K562 (cell line): ENCODE data around the gene DAAM1. TPM values are rescaled to one million over a fixed set of nuclear protein-coding genes. Genes with fewer than 3 reads are reported as not detected.

Source experiments
- POLR2B ChIP-seq: fragments of 450-650 bp; IDR thresholded peaks from 2 replicates; pipeline ENCODE4 v1.6.1; 2018; ENCODE audit warnings: low read depth; ENCODE audit not compliant: partially characterized antibody
- RBM39 ChIP-seq: fragments of 200-400 bp; formaldehyde crosslinking; optimal IDR thresholded peaks from 2 replicates; pipeline ENCODE3; 2018; ENCODE audit warnings: low read depth, low read length
- RFX5 ChIP-seq: IDR thresholded peaks from 2 replicates; pipeline ENCODE4 v1.6.1; 2011; ENCODE audit warnings: low read depth, mild to moderate bottlenecking, improper control_type of control experiment, low read length
- SUPT5H ChIP-seq: fragments of 450-650 bp; IDR thresholded peaks from 2 replicates; pipeline ENCODE4 v1.6.1; 2016
- ZFP30 ChIP-seq: fragments of 250-450 bp; sonication (Bioruptor Pico); IDR thresholded peaks from 2 replicates; pipeline ENCODE4 v1.8.0; 2022; ENCODE audit warnings: moderate library complexity, mild to moderate bottlenecking, inconsistent platforms, borderline replicate concordance
- ZNF212 ChIP-seq: fragments of 450-650 bp; formaldehyde crosslinking; IDR thresholded peaks from 2 replicates; pipeline ENCODE4 v1.4.0; 2020; ENCODE audit warnings: mild to moderate bottlenecking
- ZNF436 ChIP-seq: fragments of 250-450, 450-650 bp; sonication (Bioruptor Pico); formaldehyde crosslinking; IDR thresholded peaks from 2 replicates; pipeline ENCODE4 v1.7.0; 2020; ENCODE audit warnings: mild to moderate bottlenecking
- polyA plus RNA-seq, 8 experiments: library from polyadenylated mRNA; depleted of rRNA in 4 of 8; stranded (reverse) in 5 of 8; unstranded in 3 of 8; fragments of >200 nt; fragmentation: Nextera tagmentation in 2 of 8; fragmentation: Illumina TruSeq in 1 of 8; extraction: Ambion mirVana in 2 of 8; extraction: Trizol in 1 of 8; gene quantifications; 2 replicates each; pipeline versions ENCODE4 v1.2.1 to v1.2.3, GENCODE V29; 2011 to 2014; ENCODE audit warnings: inconsistent platforms in 1 of 8, missing spikeins in 1 of 8
- total RNA-seq, 7 experiments: library from RNA; depleted of rRNA in 6 of 7; stranded (reverse); fragments of >200 nt in 6 of 7; fragmentation: Illumina TruSeq in 2 of 7; extraction: Trizol in 2 of 7; gene quantifications; 2 replicates each; pipeline versions ENCODE4 v1.2.1 to v1.2.3, GENCODE V29; 2011 to 2021; ENCODE audit warnings: low replicate concordance in 1 of 7
- TF ChIP-seq, protein P1 (sequence below): fragments of 200-800 bp; sonication (Bioruptor generic); IDR thresholded peaks from 2 replicates; pipeline ENCODE4 v1.6.1; 2016; ENCODE audit warnings: missing genetic modification characterization, missing compliant biosample characterization
- TF ChIP-seq, protein P2 (sequence below): fragments of 450-650 bp; IDR thresholded peaks from 2 replicates; pipeline ENCODE4 v1.6.1; 2014; ENCODE audit warnings: low read depth, mild to moderate bottlenecking, moderate library complexity, borderline replicate concordance

The DAAM1 gene
- total and polyA plus RNA-seq, 9 of the 15 experiments (the other 6 are each of a cell fraction or from before 2014, with no cell fraction given) = 3.6 to 11.6 (median 6.7) TPM

DNA sequence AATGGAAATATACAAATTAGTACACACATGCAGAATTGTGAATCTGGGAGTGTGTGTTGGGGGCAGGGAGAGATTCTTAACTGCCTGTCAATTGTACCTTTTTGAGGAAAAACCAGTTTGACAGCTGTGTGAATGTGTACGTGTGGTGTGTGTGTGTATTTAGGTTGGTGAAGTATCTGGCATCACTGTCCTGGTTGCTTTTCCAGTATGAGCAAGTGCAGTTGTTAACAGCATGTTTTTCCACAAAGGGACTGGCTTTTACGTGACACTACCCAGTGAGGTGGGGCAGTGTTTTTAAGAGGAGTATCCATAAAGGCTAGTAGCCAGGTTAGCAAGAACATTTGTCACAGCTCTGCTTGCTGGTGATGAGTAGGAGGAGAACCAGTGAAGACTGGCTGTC, 56.1 kb downstream of the DAAM1 start (continued):
- TF ChIP-seq, protein P1, sequence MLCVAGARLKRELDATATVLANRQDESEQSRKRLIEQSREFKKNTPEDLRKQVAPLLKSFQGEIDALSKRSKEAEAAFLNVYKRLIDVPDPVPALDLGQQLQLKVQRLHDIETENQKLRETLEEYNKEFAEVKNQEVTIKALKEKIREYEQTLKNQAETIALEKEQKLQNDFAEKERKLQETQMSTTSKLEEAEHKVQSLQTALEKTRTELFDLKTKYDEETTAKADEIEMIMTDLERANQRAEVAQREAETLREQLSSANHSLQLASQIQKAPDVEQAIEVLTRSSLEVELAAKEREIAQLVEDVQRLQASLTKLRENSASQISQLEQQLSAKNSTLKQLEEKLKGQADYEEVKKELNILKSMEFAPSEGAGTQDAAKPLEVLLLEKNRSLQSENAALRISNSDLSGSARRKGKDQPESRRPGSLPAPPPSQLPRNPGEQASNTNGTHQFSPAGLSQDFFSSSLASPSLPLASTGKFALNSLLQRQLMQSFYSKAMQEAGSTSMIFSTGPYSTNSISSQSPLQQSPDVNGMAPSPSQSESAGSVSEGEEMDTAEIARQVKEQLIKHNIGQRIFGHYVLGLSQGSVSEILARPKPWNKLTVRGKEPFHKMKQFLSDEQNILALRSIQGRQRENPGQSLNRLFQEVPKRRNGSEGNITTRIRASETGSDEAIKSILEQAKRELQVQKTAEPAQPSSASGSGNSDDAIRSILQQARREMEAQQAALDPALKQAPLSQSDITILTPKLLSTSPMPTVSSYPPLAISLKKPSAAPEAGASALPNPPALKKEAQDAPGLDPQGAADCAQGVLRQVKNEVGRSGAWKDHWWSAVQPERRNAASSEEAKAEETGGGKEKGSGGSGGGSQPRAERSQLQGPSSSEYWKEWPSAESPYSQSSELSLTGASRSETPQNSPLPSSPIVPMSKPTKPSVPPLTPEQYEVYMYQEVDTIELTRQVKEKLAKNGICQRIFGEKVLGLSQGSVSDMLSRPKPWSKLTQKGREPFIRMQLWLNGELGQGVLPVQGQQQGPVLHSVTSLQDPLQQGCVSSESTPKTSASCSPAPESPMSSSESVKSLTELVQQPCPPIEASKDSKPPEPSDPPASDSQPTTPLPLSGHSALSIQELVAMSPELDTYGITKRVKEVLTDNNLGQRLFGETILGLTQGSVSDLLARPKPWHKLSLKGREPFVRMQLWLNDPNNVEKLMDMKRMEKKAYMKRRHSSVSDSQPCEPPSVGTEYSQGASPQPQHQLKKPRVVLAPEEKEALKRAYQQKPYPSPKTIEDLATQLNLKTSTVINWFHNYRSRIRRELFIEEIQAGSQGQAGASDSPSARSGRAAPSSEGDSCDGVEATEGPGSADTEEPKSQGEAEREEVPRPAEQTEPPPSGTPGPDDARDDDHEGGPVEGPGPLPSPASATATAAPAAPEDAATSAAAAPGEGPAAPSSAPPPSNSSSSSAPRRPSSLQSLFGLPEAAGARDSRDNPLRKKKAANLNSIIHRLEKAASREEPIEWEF (CRISPR knock-in tag) = no peak
- TF ChIP-seq ZNF212 (CRISPR knock-in tag) = no peak
- TF ChIP-seq, protein P2, sequence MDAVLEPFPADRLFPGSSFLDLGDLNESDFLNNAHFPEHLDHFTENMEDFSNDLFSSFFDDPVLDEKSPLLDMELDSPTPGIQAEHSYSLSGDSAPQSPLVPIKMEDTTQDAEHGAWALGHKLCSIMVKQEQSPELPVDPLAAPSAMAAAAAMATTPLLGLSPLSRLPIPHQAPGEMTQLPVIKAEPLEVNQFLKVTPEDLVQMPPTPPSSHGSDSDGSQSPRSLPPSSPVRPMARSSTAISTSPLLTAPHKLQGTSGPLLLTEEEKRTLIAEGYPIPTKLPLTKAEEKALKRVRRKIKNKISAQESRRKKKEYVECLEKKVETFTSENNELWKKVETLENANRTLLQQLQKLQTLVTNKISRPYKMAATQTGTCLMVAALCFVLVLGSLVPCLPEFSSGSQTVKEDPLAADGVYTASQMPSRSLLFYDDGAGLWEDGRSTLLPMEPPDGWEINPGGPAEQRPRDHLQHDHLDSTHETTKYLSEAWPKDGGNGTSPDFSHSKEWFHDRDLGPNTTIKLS = no peak
- TF ChIP-seq RFX5 = no peak
- TF ChIP-seq ZFP30 (CRISPR knock-in tag) = no peak
- TF ChIP-seq POLR2B = no peak
- TF ChIP-seq ZNF436 (CRISPR knock-in tag) = no peak
- TF ChIP-seq RBM39 = no peak
- no peak for TF ChIP-seq SUPT5H
